Upper lobe of right lung (tissue), 1 donor: ENCODE results near the gene HPCA. TPM values are rescaled to one million over a fixed set of nuclear protein-coding genes. Genes with fewer than 3 reads are reported as not detected.

Source experiments
- ATAC-seq: fragments of 200-7000 bp; cut with Tn5 transposase; one replicate; pipeline ENCODE4 v1.9.1; 2020; ENCODE audit warnings: mild to moderate bottlenecking, moderate library complexity
- DNase-seq: peaks from one replicate; pipeline ENCODE4 v3.0.0-alpha.2; 2020
- H3K27ac ChIP-seq: fragments of 200-600 bp; one replicate; pipeline ENCODE4 v1.8.0; 2022
- H3K27me3 ChIP-seq: fragments of 200-600 bp; one replicate; pipeline ENCODE4 v1.8.0; 2022; ENCODE audit warnings: mild to moderate bottlenecking
- H3K36me3 ChIP-seq: fragments of 200-600 bp; one replicate; pipeline ENCODE4 v1.8.0; 2022
- H3K4me1 ChIP-seq: fragments of 200-600 bp; one replicate; pipeline ENCODE4 v1.8.0; 2022
- H3K4me3 ChIP-seq: fragments of 200-600 bp; one replicate; pipeline ENCODE4 v1.8.0; 2022; ENCODE audit warnings: mild to moderate bottlenecking
- H3K9me3 ChIP-seq: fragments of 200-600 bp; one replicate; pipeline ENCODE4 v1.8.0; 2022
- intact Hi-C: fragments of 100-400 bp; cut with DNase I; formaldehyde crosslinking; loops from one replicate; pipeline ENCODE4 v1.11.0; 2022
- total RNA-seq: library from RNA; stranded (reverse); fragmentation: NEBNext Ultra II Directional; extraction: Animal tissue kit (Norgen Biotek cat#: 25700); gene quantifications from one replicate; pipeline ENCODE4 v1.2.1, GENCODE V29; 2021
- TF ChIP-seq, protein P1 (sequence below): fragments of 200-600 bp; IDR thresholded peaks from one replicate; pipeline ENCODE4 v1.8.0; 2022; ENCODE audit warnings: antibody characterized with exemption
- donor health status: DM: no; HTN: yes; CAD: no; lungs with severe emphysema.

Gene HPCA
- total RNA-seq, 1 donor from 2014 or later = not detected

GRCh38 chr1:32888677-32889420, 2.6 kb downstream of the HPCA start:
- no peak for DNase-seq
- H3K27me3 ChIP-seq = peaks cover 74% of the 10 kb centered on the region
- no peak for ATAC-seq
- peaks cover 6% of the 10 kb centered on the region for H3K4me1 ChIP-seq
- no peaks in the 10 kb centered on the region for H3K36me3 ChIP-seq
- TF ChIP-seq, protein P1, sequence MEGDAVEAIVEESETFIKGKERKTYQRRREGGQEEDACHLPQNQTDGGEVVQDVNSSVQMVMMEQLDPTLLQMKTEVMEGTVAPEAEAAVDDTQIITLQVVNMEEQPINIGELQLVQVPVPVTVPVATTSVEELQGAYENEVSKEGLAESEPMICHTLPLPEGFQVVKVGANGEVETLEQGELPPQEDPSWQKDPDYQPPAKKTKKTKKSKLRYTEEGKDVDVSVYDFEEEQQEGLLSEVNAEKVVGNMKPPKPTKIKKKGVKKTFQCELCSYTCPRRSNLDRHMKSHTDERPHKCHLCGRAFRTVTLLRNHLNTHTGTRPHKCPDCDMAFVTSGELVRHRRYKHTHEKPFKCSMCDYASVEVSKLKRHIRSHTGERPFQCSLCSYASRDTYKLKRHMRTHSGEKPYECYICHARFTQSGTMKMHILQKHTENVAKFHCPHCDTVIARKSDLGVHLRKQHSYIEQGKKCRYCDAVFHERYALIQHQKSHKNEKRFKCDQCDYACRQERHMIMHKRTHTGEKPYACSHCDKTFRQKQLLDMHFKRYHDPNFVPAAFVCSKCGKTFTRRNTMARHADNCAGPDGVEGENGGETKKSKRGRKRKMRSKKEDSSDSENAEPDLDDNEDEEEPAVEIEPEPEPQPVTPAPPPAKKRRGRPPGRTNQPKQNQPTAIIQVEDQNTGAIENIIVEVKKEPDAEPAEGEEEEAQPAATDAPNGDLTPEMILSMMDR = no peak
- H3K4me3 ChIP-seq = no peak overlapping the region
- intact Hi-C loops = no loop called here
- H3K27ac ChIP-seq = no peak overlapping the region
- no peaks in the 10 kb centered on the region for H3K9me3 ChIP-seq

GRCh38 chr1:32889731-32890278, 3.5 kb downstream of the HPCA start:
- H3K9me3 ChIP-seq = no peaks in the 10 kb centered on the region
- H3K36me3 ChIP-seq = no peaks in the 10 kb centered on the region
- H3K4me1 ChIP-seq = peaks cover 6% of the 10 kb centered on the region
- H3K27ac ChIP-seq = no peak overlapping the region
- no peak for ATAC-seq
- peaks cover 66% of the 10 kb centered on the region for H3K27me3 ChIP-seq
- intact Hi-C loops = no loop called here
- DNase-seq = no peak
- no peak overlapping the region for H3K4me3 ChIP-seq
- TF ChIP-seq, protein P1 = no peak

DNA sequence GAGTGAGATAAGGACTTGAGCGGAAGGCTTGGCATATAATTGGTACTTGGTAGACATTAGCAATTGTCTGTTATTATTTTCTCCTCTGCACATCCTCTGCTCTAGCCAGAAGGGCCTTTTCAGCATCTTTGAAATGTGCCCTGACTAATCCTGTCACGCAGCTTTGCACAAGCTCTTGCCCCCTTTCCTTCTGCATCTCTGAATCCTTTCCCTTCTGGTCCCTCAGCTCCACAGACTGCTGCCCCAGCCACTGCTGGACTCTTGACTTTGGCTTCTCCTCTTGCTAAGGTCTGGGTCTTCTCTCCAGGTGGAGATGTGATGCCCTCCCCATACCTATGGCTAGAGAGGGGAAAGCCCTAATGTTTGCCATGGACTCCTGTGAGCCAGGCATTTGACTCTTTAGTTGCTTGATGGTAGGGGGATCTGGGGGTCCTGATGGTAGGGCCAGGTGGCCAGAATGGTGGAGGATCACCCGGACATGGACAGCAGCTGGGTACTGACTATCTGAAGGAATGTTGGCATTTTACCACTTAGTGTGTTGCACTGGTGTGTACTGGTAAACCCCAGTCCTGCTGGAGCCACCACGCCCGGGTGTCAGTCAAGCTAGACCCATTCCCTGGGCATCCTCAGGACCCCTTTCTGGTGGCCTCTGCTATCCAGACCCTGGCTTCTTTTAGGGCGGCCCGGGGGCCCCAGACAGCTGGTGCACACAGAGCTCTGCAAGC, 4.4 kb downstream of the HPCA start:
- H3K4me3 ChIP-seq = no peak overlapping the region
- ATAC-seq (no peak), DNase-seq (peak; percentile 40)
- TF ChIP-seq, protein P1 = no peak
- intact Hi-C loops = no loop called here
- no peaks in the 10 kb centered on the region for H3K9me3 ChIP-seq
- H3K27me3 ChIP-seq = peaks cover 57% of the 10 kb centered on the region
- no peaks in the 10 kb centered on the region for H3K36me3 ChIP-seq
- peaks cover 6% of the 10 kb centered on the region for H3K4me1 ChIP-seq
- H3K27ac ChIP-seq = no peak overlapping the region

GRCh38 chr1:32891241-32891570, 4.9 kb downstream of the HPCA start:
- H3K27ac ChIP-seq = no peak overlapping the region
- peaks cover 6% of the 10 kb centered on the region for H3K4me1 ChIP-seq
- peaks cover 52% of the 10 kb centered on the region for H3K27me3 ChIP-seq
- TF ChIP-seq, protein P1 = no peak
- no peak for ATAC-seq
- DNase-seq = peak; percentile 50
- no peaks in the 10 kb centered on the region for H3K9me3 ChIP-seq
- H3K4me3 ChIP-seq = no peak overlapping the region
- H3K36me3 ChIP-seq = no peaks in the 10 kb centered on the region
- intact Hi-C loops = no loop called here

DNA sequence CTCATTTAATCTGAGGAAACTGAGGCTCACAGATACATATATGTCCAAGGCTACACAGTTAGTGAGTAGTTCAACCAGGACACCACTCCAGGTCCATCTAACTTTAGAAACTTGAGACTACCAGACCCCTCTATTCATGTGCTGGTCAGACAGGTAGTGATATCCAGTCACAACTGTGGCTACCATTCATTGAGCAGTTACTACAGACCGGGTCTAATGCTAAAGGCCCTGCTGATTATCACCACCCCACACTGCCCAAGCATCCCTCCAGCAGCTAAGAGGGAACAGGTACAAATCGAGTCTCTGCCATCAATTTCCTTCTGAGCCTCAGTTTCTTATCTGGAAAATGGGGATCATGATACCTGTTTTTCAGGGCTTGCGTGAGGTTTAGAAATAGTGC, 5.3 kb downstream of the HPCA start:
- ATAC-seq (no peak), DNase-seq (no peak)

More for the DNA sequence above, 5.3 kb downstream of the HPCA start:
- no peak overlapping the region for H3K4me3 ChIP-seq
- TF ChIP-seq, protein P1 = no peak
- peaks cover 6% of the 10 kb centered on the region for H3K4me1 ChIP-seq
- H3K36me3 ChIP-seq = no peaks in the 10 kb centered on the region
- H3K27me3 ChIP-seq = peaks cover 48% of the 10 kb centered on the region
- intact Hi-C loops = no loop called here
- no peaks in the 10 kb centered on the region for H3K9me3 ChIP-seq
- no peak overlapping the region for H3K27ac ChIP-seq
